GM19043 (cell line): ENCODE measurements around the gene ASCL2.

Experiments used
- ATAC-seq: cut with Tn5 transposase; IDR thresholded peaks from one replicate; pipeline ENCODE4 v1.9.1; 2021; ENCODE audit warnings: low read depth; ENCODE audit not compliant: unreplicated experiment

ASCL2 gene

GRCh38 chr11:2270322-2271076 lies at the start of gene ASCL2:
ASCL2 (minus strand) TSS chr11:2270588; CDS start chr11:2270332, 256 bp downstream.
- no peak for ATAC-seq

GRCh38 chr11:2319791-2320472 lies 49.5 kb upstream of the ASCL2 start:
- no peak for ATAC-seq

GRCh38 chr11:2318707-2319106 lies 48.3 kb upstream of the ASCL2 start:
- ATAC-seq = no peak

GRCh38 chr11:2318123-2318522 lies 47.7 kb upstream of the ASCL2 start:
- no peak for ATAC-seq

GRCh38 chr11:2317354-2318050 lies 47.1 kb upstream of the ASCL2 start:
- no peak for ATAC-seq

GRCh38 chr11:2316963-2317244 lies 46.5 kb upstream of the ASCL2 start:
- no peak for ATAC-seq

GRCh38 chr11:2316169-2316962 lies 46.0 kb upstream of the ASCL2 start:
- ATAC-seq = no peak

GRCh38 chr11:2315395-2316168 lies 45.2 kb upstream of the ASCL2 start:
- ATAC-seq = no peak

- ATAC-seq = no peak
These were observed 44.4 kb upstream of the ASCL2 start for GRCh38 chr11:2314525-2315394.

GRCh38 chr11:2314136-2314524 lies 43.7 kb upstream of the ASCL2 start:
- ATAC-seq = no peak

- ATAC-seq = no peak
These were observed 42.9 kb upstream of the ASCL2 start for GRCh38 chr11:2313051-2313951.

- no peak for ATAC-seq
These were observed 42.0 kb upstream of the ASCL2 start for GRCh38 chr11:2312232-2313042.

GRCh38 chr11:2311353-2312133 lies 41.2 kb upstream of the ASCL2 start:
- no peak for ATAC-seq

- ATAC-seq = no peak
These were observed 40.5 kb upstream of the ASCL2 start for GRCh38 chr11:2310786-2311352.

GRCh38 chr11:2310073-2310785 lies 39.8 kb upstream of the ASCL2 start:
- no peak for ATAC-seq
